KOPT-K1 (cell line): ENCODE results near the gene CLSTN2.

Experiments used
- H3K27ac ChIP-seq: fragments of 200-600 bp; sonication (generic); 2 replicates; pipeline ENCODE4 v1.5.1; 2016; ENCODE audit warnings: antibody characterized with exemption, mild to moderate bottlenecking, low read depth, low read length; ENCODE audit not compliant: poor library complexity, severe bottlenecking
- H3K36me3 ChIP-seq: fragments of 200-600 bp; sonication (generic); 2 replicates; pipeline ENCODE4 v1.5.1; 2017; ENCODE audit warnings: antibody characterized with exemption, mild to moderate bottlenecking, low read length, moderate library complexity; ENCODE audit not compliant: insufficient read depth
- H3K9me3 ChIP-seq: fragments of 200-600 bp; sonication (generic); 2 replicates; pipeline ENCODE4 v1.5.1; 2017; ENCODE audit warnings: antibody characterized with exemption, low read length, mild to moderate bottlenecking; ENCODE audit not compliant: insufficient read depth, poor library complexity, severe bottlenecking

The CLSTN2 gene

GRCh38 chr3:140103986-140104645 is 169.1 kb downstream of the CLSTN2 start:
- H3K9me3 ChIP-seq: no peaks in the 10 kb centered on the region
- no peak overlapping the region for H3K27ac ChIP-seq
- no peaks in the 10 kb centered on the region for H3K36me3 ChIP-seq

GRCh38 chr3:140113996-140114788 is 179.2 kb downstream of the CLSTN2 start:
- H3K36me3 ChIP-seq: no peaks in the 10 kb centered on the region
- H3K27ac ChIP-seq: no peak overlapping the region
- no peaks in the 10 kb centered on the region for H3K9me3 ChIP-seq

GRCh38 chr3:140114789-140115080 is 179.8 kb downstream of the CLSTN2 start:
- H3K9me3 ChIP-seq: no peaks in the 10 kb centered on the region
- H3K36me3 ChIP-seq: no peaks in the 10 kb centered on the region
- no peak overlapping the region for H3K27ac ChIP-seq

- H3K36me3 ChIP-seq: no peaks in the 10 kb centered on the region
- no peaks in the 10 kb centered on the region for H3K9me3 ChIP-seq
- H3K27ac ChIP-seq: no peak overlapping the region
These were observed 182.1 kb downstream of the CLSTN2 start for GRCh38 chr3:140117096-140117526.

GRCh38 chr3:140122183-140122582 is 187.2 kb downstream of the CLSTN2 start:
- Histone ChIP-seq H3K9me3 (no peaks in the 10 kb centered on the region), H3K36me3 (no peaks in the 10 kb centered on the region), H3K27ac (no peak overlapping the region)

- no peaks in the 10 kb centered on the region for H3K9me3 ChIP-seq
- no peaks in the 10 kb centered on the region for H3K36me3 ChIP-seq
- H3K27ac ChIP-seq: no peak overlapping the region
These were observed 193.2 kb downstream of the CLSTN2 start for GRCh38 chr3:140128217-140128616.

GRCh38 chr3:140128631-140129030 is 193.6 kb downstream of the CLSTN2 start:
- no peak overlapping the region for H3K27ac ChIP-seq
- H3K9me3 ChIP-seq: no peaks in the 10 kb centered on the region

GRCh38 chr3:140129768-140130284 is 194.8 kb downstream of the CLSTN2 start:
- Histone ChIP-seq H3K27ac (no peak overlapping the region), H3K9me3 (no peaks in the 10 kb centered on the region), H3K36me3 (no peaks in the 10 kb centered on the region)

More at GRCh38 chr3:140128631-140129030, 193.6 kb downstream of the CLSTN2 start:
- no peaks in the 10 kb centered on the region for H3K36me3 ChIP-seq

GRCh38 chr3:140131895-140132294 is 196.9 kb downstream of the CLSTN2 start:
- Histone ChIP-seq H3K27ac (no peak overlapping the region), H3K9me3 (no peaks in the 10 kb centered on the region), H3K36me3 (no peaks in the 10 kb centered on the region)

GRCh38 chr3:140134231-140134965 is 199.4 kb downstream of the CLSTN2 start:
- H3K9me3 ChIP-seq: no peaks in the 10 kb centered on the region
- no peak overlapping the region for H3K27ac ChIP-seq
- H3K36me3 ChIP-seq: no peaks in the 10 kb centered on the region

- no peaks in the 10 kb centered on the region for H3K9me3 ChIP-seq
- no peak overlapping the region for H3K27ac ChIP-seq
These were observed 200.5 kb downstream of the CLSTN2 start for GRCh38 chr3:140135461-140135860.

GRCh38 chr3:140143367-140144069 is 208.5 kb downstream of the CLSTN2 start:
- Histone ChIP-seq H3K9me3 (no peaks in the 10 kb centered on the region), H3K27ac (no peak overlapping the region), H3K36me3 (no peaks in the 10 kb centered on the region)

More at GRCh38 chr3:140135461-140135860, 200.5 kb downstream of the CLSTN2 start:
- H3K36me3 ChIP-seq: no peaks in the 10 kb centered on the region

- H3K36me3 ChIP-seq: no peaks in the 10 kb centered on the region
- no peak overlapping the region for H3K27ac ChIP-seq
- no peaks in the 10 kb centered on the region for H3K9me3 ChIP-seq
These were observed 210.5 kb downstream of the CLSTN2 start for GRCh38 chr3:140145528-140145927.

- no peaks in the 10 kb centered on the region for H3K9me3 ChIP-seq
- no peak overlapping the region for H3K27ac ChIP-seq
- no peaks in the 10 kb centered on the region for H3K36me3 ChIP-seq
These were observed 211.7 kb downstream of the CLSTN2 start for GRCh38 chr3:140146668-140147067.
